ENCODE results near the gene AKR1C2.
A peak's percentile ranks its signal among the peaks of the same experiment; 100 is the strongest.

Gene AKR1C2

GRCh38 chr10:5041471-5042023 lies 37.9 kb upstream of the AKR1C2 start:
- TF ChIP-seq, protein P1, sequence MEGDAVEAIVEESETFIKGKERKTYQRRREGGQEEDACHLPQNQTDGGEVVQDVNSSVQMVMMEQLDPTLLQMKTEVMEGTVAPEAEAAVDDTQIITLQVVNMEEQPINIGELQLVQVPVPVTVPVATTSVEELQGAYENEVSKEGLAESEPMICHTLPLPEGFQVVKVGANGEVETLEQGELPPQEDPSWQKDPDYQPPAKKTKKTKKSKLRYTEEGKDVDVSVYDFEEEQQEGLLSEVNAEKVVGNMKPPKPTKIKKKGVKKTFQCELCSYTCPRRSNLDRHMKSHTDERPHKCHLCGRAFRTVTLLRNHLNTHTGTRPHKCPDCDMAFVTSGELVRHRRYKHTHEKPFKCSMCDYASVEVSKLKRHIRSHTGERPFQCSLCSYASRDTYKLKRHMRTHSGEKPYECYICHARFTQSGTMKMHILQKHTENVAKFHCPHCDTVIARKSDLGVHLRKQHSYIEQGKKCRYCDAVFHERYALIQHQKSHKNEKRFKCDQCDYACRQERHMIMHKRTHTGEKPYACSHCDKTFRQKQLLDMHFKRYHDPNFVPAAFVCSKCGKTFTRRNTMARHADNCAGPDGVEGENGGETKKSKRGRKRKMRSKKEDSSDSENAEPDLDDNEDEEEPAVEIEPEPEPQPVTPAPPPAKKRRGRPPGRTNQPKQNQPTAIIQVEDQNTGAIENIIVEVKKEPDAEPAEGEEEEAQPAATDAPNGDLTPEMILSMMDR (conservative IDR thresholded peaks at IDR 0.05; ENCODE audit: low read length) = no peak
- H3K4me3 ChIP-seq (ENCODE audit: low read length) = no peak overlapping the region
- no peak for DNase-seq (ENCODE audit: low read depth)

DNA sequence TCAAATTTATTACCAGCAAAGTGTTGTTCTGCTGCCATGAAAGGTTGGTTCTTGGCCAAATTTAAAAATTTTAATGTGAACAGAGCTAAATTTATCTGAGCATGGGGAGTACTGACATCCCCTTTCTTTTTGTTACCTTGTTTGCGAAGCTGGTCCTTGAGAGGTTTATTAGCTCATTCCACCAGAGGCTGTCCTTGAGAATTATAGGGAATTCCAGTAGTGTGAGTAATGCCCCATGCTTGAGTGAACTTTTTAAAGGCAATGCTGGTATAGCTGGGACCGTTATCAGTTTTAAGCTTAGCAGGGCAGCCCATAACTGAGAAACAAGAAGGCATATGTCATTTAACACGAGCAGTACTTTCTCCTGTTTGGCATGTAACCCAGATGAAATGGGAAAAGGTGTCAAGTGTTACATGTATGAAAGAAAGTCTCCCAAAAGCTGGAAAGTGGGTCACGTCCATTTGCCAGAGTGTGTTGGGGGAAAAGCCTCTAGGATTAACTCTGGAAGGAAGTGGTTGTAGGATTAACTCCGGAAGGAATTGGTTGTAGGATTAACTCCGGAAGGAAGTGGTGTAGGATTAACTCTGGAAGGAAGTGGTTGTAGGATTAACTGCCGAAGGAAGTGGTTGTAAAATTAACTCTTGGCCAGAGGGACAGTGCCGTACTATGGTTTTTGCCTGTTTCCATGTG lies 37.3 kb upstream of the AKR1C2 start:
- H3K4me3 ChIP-seq (ENCODE audit: low read length) = no peak overlapping the region
- no peak for DNase-seq (ENCODE audit: low read depth)
- TF ChIP-seq, protein P1 (conservative IDR thresholded peaks at IDR 0.05; ENCODE audit: low read length) = no peak

DNA sequence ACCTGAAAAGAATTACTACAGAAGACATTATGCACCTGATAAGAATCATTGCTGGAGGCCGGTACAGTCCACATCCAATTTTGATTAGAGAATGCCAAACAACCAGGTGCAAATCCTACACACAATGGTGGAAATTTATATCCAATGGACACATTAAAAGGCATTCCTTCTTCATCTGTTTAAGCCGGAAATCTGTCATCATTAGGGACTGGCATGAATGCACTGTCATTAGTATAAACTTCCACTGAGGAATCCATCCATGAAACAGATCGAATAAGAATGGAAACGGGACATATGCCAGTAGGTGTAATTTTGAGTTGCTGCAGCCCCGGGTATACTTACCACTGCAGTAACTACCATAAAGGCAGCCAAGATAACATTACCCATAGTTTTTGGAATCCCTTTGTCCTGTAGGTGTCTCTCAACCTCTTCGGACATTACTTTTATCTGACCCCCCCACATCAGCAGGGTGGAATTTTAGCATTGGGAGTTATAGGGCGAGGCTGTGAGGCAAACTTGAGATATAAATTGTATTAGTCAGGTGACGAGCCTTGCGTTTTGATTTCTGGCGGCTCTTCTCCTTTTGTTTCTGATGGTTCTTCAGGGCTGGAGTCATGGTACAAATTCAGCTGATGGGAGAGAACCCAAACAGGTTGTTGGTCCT lies 36.5 kb upstream of the AKR1C2 start:
- no peak for DNase-seq (ENCODE audit: low read depth)
- TF ChIP-seq, protein P1 (conservative IDR thresholded peaks at IDR 0.05; ENCODE audit: low read length) = no peak
- H3K4me3 ChIP-seq (ENCODE audit: low read length) = no peak overlapping the region

GRCh38 chr10:5038733-5039132 lies 35.1 kb upstream of the AKR1C2 start:
- H3K4me3 ChIP-seq (ENCODE audit: low read length) = no peak overlapping the region
- DNase-seq (ENCODE audit: low read depth) = peak; percentile 85
- TF ChIP-seq, protein P1 (conservative IDR thresholded peaks at IDR 0.05; ENCODE audit: low read length) = no peak

GRCh38 chr10:5038101-5038500 lies 34.4 kb upstream of the AKR1C2 start:
- TF ChIP-seq, protein P1 (conservative IDR thresholded peaks at IDR 0.05; ENCODE audit: low read length) = no peak
- no peak for DNase-seq (ENCODE audit: low read depth)
- H3K4me3 ChIP-seq (ENCODE audit: low read length) = no peak overlapping the region

GRCh38 chr10:5036511-5036910 lies 32.9 kb upstream of the AKR1C2 start:
- DNase-seq (ENCODE audit: low read depth) = no peak
- TF ChIP-seq, protein P1 (conservative IDR thresholded peaks at IDR 0.05; ENCODE audit: low read length) = no peak
- H3K4me3 ChIP-seq (ENCODE audit: low read length) = no peak overlapping the region

DNA sequence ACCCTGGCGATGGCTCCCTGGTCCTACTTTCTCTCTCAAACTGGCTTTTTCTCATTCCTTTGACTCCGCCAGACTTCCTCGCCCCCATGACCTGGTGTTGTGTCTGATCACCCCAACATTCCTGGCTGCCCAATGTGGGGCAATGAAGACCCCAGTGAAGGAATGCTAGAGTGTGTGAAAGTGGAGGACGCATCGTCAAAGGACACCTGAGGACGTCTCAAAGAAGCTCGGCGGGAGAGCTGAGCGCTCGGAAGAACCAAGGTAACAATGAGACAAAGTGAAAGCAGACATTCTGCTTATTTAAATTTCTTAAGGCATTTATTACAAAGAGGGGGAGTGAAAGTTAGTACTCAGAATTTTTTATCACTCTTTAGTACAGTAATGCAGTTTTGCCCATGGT lies 31.7 kb upstream of the AKR1C2 start:
- TF ChIP-seq, protein P1 (conservative IDR thresholded peaks at IDR 0.05; ENCODE audit: low read length) = no peak
- DNase-seq (ENCODE audit: low read depth) = no peak
- H3K4me3 ChIP-seq (ENCODE audit: low read length) = no peak overlapping the region
